Activated gamma-delta T cell treated with Interleukin-2 at 50 U/mL for 16 hours (primary cell): ENCODE data around the gene DPCD.
"Not testable (repeated sequence)": the region's sequence is repeated elsewhere in the genome, so short reads cannot be mapped to it uniquely, and the experiment has no call there.

Experiments used
- DNase-seq: peaks from one replicate; pipeline ENCODE4 v3.0.0-alpha.2; 2020

DPCD gene

DNA sequence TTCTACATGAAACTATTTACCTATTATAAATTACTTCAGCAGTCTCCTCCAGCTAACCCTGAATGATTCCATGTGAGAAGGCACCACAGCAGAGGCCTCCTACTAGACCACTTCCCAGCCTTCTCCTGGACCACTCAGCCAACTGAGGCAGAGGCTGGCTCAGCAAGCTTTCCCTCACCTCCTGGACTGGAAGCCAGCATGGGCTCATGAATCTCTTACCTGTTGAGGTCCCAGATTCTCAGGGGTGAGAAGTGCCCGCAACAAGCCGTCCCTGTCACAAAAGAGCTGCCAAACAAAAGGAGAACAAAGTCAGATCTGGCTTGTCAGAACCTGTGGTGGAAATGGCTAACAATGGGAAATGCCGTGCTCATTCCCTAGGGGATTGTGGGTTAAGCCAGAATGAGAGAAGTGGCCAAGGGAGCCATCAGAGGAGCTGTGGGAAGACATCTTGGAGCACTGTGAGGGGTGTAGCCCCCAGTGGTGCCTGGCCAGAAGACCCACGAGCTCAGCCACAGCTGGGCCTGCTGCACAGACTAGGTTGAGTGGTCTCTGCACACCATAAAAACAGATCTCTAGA is 36.5 kb downstream of the DPCD start:
- DNase-seq: no peak

DNA sequence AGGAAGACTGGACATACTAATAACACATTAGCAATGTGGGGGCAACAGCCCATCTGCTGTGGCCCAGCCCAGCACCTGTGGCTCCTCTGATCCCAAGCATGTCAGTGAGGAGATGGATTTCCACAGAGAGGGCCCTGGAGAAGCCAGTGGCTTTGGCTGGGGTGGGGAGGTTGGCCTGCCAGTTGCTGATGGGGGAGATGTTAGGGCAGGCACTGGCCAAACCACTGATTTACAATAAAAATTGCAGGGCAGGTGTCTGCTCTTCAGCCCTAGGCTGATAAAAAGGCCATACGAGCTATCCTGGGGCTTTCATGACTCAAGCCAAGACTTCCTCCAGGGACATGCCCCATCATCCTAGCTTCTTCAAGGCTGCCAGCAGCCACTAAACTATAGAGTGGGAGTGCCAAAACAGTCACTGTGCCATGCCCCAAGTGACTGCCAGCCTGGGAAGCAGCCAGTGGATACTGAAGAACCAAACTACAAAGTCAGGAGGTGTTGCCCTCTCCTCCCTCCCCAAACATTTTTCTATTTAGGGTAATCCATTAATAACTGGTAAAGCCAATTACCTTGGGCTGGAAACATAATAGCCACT is 37.8 kb downstream of the DPCD start:
- DNase-seq: no peak

DNA sequence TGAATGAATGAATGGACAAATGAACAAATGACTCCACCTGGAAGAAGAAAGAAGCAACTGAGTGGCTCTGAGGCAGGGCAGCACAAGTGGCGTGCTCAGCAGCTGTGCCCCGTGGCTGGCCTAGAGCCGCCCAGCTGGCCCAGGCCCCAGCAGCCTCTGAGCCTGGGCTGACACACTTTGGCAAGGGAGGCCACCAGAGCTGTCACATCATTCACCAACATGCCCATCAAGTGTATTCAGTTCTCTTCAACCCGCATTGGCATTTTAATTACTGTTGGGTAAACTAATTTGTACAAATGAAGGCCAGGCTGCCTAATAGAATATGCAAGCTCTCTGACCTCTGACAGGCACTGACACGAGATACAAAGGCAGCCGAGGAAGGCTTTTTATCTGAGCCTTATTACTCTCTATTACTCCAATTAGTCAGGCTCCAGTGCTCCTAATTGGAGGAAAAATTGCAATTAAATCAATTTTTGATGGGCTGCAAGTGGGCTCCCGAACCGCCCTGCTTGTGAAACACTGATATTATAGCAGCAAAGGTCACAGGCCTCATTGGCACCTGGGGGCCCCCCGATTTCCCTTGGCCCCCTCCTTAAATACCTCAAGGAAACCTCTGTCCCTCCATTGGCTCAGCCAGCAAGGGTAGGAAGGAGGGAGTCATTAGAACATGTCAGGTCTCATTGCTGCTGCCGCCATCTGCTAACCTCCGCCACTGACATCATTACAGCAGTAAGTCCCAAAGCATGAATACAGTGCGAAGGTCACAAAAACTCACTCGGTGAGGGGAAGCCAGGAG is 41.9 kb downstream of the DPCD start:
- no peak for DNase-seq

DNA sequence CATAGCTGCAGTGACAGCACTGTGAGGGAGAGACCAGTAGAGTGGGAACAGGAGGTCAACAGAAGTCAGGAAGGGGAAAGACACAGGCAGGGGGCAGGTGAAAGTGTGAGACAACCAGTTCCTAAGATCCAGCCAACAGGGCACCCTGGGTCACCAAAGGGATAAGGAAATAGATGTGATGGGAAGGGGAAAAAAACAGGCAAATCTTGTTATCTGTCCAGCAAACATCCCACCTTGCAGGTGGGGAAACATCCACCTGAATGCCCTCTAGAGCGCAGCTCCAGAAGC is 42.5 kb downstream of the DPCD start:
- DNase-seq: no peak

DNA sequence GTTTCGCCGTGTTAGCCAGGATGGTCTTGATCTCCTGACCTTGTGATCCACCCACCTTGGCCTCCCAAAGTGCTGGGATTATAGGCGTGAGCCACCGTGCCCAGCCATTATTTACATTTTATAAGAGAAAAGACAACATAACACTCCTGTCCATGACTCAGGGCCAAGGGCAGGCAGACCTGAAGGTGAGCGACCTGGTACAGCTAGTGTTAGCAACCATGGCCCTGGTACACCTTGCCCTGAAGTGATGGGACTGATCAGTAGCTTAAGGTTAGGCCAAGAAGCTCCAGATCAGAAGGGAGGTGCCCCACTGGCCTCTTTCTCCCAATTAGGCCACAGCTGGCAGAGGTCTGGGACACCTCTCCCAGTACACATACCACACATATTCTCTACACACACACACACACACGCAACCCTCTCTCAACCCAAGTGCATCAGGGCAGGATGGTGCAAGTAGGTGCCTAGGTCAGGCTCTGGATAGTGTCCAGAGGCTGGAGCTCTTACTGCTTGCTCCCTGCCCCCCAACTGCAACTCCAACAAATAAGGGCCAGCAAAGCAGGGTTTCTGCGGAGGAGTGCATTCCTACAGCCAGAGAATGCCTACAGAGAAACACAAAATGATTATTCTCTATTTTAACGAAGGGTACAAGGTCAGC is 43.8 kb downstream of the DPCD start:
- no peak for DNase-seq

DNA sequence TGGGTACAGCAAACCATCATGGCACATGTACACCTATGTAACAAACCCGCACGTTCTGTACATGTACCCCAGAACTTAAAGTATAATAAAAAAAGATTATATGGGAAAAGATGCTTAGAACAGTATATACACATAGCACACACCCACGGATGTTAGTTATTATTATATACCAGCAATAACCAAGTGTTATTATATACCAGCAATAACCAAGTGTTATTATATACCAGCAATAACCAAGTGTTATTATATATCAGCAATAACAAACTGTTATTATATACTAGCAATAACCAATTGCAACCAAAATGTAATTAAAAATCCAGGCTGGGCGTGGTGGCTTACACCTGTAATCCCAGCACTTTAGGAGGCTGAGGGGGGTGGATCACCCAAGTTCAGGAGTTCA is 45.4 kb downstream of the DPCD start:
- DNase-seq: not testable (repeated sequence)

DNA sequence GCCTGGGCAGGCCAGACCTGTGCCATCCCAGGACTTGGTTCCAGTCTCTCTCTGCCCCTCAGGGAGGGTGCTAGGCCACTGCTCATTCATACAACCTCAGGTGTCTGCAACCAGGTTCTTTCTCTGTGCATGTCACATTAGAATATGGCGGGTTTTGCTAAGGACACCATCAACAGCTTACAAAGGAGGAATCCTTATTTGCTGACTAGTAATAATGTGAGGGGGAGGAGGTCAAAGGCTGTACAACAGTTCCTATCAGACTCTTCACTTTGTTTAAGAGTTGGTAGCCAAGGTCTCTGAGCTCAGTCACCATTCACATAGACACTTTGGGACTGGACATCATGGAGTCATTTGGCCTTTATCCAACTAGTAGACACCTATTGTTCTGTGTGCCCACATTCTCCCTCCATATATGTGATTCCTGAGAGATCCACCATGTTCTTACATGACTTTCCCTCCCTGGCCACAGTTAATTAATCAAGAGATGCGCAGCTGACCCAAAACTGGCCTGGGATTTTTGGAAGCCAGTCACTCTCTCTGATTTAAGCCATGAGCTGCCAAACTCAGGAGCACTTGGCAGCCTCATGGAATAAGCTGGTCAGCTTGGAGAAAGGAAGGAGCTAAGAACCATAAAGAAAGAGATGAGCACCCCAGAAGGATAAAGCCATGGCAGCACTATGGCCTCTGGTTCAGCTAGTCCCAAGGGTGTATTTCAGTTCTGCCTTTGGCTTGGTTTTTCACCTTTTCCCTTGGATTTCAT is 51.2 kb downstream of the DPCD start:
- DNase-seq: no peak

DNA sequence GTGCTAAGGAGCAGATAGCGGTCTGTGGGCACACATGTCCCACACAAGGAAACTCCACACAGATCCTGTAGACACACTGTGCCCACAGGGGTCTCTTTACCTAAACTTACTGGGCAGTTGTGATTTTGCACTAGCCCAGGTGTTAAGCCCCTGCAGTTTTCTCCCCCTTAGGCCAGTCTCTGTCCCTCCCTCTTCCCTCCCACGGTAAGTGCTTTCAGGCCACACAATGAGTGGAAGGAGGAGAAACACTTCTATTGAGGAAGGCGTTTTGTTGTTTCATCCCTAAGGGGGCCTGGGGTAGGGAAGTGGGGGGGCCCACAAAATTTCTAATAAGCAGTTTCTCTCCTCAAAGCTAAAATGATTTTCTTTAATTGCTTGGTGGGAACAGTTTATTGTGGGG is 55.4 kb downstream of the DPCD start:
- DNase-seq: no peak

DNA sequence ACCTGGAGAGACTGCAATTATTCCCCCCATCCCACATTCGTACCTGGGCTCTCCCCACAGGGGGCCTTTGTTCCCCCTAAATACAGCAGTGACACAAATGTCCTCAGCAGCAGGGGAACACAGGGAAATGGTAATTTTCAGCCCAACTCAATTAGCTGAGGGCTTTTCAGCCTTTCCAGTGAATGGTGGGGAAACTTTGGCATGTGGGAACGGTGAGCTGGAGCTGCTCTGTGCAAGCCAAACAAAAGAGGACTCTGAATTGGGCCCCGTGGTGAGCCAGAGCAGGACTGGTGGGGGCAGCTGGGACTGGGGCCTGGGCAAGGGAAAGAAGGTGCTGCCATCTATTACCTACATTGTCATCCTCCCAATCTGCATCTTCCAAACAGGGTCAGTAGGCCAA is 55.9 kb downstream of the DPCD start:
- DNase-seq: no peak

DNA sequence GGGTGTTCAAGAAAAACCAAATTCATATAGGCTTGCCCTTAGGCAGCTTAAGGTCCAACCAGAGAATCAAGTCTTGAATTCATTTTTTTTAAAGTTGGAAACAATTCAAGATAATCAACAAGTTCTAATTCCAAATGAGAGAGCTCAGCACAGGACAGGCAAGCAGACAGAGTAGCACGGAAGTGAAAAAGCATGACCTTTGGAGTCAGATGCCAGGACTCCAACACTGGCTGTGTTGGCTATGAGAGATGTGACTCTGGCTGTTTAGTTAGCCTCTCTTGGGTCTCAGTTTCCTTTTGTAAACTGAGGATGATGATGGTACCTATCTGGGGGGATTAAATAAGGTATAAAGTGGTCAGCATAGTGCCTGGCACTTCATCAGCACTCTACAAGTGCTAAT is 57.5 kb downstream of the DPCD start:
- DNase-seq: no peak

DNA sequence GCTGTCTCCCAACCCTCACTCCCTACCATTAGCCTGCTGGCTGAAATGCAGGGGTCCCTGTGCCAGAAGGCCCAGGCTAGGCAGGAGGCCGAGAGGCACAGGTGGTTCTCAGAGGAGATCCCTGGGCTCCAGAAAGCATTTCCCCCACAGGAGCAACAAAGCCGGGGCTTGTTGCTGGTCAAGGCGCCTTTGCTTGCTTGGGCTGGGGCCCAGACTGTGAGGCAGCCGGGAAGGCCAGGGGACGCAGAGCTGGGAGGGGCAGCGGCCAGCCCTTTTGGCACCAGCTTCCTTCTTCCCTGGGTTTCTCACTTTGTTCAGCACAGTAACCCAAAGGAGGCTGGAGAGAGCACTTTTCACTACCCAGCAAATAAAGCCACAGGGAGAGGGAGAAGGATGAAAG is 58.2 kb downstream of the DPCD start:
- no peak for DNase-seq

DNA sequence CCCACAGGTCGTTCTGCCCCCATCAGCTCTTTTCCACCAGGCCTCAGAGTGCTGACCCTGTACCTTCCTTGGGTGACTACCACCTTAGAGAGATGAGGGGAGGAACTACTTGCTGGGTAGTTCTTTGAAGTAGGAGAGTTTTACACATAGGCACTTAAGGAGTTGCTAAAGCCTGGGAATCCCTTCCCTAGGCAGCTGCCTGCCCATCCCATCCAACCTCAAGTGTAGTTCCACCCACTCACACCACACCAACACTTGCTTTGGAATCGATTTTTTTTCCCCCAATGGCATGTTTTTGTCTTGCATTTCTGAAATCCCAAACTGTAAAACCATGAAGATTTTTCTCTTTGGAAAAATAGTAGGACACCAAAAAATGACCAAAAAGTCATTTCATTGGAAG is 59.1 kb downstream of the DPCD start:
- no peak for DNase-seq

DNA sequence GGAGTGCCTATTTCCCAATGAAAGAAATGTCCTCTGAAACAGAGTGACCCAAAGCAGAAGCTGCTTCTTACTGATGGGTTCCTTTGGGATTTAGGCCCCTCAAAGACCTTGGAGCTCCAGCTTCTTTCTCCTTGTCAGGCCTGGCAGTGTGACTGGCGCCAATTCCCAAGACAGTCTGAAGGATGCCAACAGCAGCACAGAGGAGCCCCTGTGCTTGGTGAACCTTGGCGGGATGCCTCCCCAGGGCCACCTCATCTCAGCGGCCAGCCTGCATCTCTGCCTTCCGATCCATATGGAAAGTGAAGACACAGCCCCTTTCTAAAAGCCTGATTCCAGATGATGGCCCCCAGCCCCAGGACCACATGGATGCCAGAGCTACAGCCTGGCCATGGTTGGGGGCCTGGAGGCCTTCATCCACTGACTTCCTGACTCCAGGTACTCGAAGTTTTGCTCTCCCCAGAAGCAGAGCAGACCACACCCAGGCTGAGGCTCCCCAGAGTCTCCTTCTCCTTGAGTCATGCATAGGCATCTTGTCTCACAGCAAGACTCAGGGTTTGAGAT is 61.5 kb downstream of the DPCD start:
- DNase-seq: no peak

DNA sequence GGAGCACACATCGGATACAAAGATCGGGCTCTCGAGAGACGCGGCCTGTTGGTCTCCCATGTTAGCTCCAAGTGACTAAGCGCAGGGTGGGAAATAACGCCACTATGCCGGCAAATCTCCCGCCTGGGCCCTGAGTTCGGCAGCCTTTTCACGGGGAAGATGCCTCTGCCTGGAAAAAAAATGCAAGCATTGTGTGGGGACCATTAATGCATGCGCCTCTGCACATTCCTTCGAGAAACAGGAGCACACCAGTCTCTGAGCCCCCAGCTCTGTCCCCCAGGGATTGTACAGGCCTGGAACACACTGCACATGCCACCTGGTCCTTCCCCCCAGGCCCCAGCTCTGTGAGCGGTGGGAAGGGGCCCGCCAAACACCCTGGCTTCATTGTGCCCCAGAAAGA is 62.7 kb downstream of the DPCD start:
- DNase-seq: no peak

DNA sequence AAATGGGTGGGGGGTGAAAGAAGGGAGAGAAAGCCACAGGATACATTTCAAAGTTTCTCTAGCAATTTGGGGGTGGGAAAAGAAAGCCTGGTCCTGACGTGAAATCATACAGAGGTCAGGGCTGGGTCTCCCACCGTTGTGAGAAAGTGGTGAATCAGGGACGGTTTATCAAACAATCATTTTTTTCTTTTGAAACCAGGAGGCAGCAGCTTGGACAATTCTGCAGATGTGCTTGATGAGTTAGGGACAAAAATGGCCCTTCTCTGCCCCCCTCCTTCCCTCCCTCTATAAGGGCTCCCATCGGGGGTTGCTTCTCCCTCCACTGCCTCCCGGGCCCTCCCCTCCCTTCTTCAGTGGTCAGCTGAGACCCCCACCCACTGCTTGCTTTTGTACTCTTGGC is 63.2 kb downstream of the DPCD start:
- no peak for DNase-seq

DNA sequence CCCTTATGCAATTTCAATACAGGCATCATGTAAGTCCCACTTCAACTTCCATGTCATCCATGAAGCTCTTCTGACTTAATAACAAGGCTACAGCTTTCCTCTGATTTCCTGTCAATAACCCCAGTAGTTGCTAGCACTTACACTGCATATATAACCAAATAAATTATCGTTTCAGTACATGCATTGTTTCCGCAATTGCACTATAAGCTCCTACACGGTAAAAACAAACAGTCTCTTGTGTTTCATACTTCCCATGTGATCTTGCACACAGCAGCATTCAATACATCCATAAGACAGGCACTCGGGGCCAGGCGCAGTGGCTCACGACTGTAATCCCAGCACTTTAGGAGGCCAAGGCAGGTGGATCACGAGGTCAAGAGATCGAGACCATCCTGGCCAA is 65.4 kb downstream of the DPCD start:
- no peak for DNase-seq

DNA sequence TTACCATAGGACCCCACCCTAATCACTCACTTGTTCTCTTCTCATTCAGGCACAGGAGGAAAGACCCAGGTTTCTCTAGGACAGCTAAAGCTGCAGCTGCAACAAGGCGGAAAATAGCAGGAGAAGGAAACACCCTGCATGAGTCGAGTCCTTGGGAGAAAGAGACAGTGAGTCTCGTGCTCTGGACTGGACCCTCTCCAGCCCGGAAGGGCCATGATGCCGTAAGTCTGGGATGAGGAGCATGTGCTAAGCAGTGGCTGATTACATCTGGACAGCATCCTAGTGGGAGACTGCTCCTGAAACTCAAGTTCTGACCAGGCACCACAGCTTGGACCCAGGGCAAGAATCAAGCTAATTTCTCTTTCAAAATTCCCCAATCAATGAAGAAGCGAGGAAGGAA is 67.4 kb downstream of the DPCD start:
- DNase-seq: no peak

DNA sequence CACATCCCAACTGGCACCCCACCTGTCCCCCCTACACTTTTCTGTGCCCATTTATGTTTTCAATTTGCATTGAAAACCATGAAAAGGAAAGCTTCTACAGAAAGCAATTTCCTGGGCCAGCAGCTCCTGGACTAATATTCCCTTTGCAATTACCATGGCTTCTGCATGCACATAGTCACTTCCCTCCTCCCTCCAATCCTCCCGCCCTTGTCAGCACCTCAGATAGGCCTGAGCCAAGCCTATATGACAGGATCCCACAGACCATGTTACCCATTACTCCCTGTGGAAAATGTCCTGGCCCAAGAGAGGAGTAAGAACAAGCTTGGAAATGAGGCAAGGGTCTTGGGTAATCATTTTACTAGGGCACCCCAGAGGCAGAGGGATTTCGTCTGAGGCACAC is 68.8 kb downstream of the DPCD start:
- DNase-seq: no peak

DNA sequence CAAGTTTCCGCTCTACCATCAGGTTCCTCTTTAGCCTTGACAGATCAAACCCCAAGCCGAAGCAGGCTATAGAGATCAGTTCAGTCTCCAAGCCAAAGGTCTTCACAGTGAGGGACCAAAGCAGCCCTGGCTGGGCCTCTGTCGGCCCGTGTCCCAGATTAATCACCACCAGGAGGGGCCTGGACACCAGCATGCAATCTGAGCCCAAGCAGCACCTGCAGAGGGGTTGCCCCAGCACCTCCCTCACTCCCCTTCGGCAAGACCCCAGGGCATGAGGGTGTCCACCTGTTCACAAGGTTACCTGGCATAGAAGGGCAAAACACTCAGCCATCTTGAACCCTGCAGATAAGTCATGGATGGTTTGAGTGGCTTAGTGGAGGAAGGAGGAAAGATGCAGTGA is 70.9 kb downstream of the DPCD start:
- DNase-seq: no peak
